Kidney epithelial cell (primary cell): ENCODE results near the gene SNED1. TPM values are rescaled to one million over a fixed set of nuclear protein-coding genes. Genes with fewer than 3 reads are reported as not detected.

Experiments used
- DNase-seq: peaks from one replicate; pipeline ENCODE4 v3.0.0-alpha.2; 2010; ENCODE audit warnings: low read depth
- H3K27me3 ChIP-seq: 2 replicates; pipeline ENCODE4 v1.6.0; 2011; ENCODE audit warnings: low read length; ENCODE audit not compliant: control insufficient read depth, insufficient read depth
- H3K36me3 ChIP-seq: 2 replicates; pipeline ENCODE4 v1.5.1; 2011; ENCODE audit warnings: low read length; ENCODE audit not compliant: control insufficient read depth, insufficient read depth
- H3K4me3 ChIP-seq: 2 replicates; pipeline ENCODE4 v1.5.1; 2011; ENCODE audit warnings: low read depth, mild to moderate bottlenecking, control low read depth, low read length
- CTCF ChIP-seq: IDR thresholded peaks from 2 replicates; pipeline ENCODE4 v1.5.1; 2011; ENCODE audit warnings: mild to moderate bottlenecking, moderate library complexity, low read length, control low read depth, inconsistent platforms; ENCODE audit not compliant: insufficient read depth, poor library complexity, severe bottlenecking
- total RNA-seq: library from RNA; depleted of rRNA; stranded (reverse); fragments of >200 nt; gene quantifications from 2 replicates; pipeline ENCODE4 v1.2.3, GENCODE V29; 2015

SNED1 gene
- total RNA-seq, 1 donor from 2014 or later: 2.2 TPM

- H3K27me3 ChIP-seq: peaks cover 9% of the 10 kb centered on the region
- DNase-seq: no peak
- no peaks in the 10 kb centered on the region for H3K36me3 ChIP-seq
- H3K4me3 ChIP-seq: no peak overlapping the region
- TF ChIP-seq CTCF: no peak
Measured at GRCh38 chr2:241031436-241032165, 33.2 kb downstream of the SNED1 start.

- no peak for DNase-seq
- TF ChIP-seq CTCF: no peak
Measured at GRCh38 chr2:241033336-241033987, 35.0 kb downstream of the SNED1 start.

DNA sequence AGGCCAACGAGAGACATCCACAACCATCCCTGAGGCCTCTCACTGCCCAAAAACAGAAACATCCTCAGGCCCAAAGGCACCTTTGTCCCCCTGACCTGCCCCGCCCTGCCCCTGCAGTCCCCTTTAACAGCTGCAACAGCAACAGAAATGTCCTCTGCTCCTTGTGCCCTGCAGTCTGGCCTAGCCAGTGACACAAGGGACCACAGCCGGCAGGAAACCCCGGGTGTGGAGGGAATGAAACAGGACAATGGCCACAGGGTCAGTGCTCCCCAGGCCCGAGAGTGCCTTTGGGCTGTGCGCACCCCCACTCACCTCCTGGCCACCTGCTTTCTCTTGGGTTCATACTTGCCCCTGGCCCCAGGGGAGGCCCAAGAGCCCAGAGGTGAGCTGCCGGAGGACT lies 35.6 kb downstream of the SNED1 start:
- peaks cover 30% of the 10 kb centered on the region for H3K27me3 ChIP-seq

More at GRCh38 chr2:241033336-241033987, 35.0 kb downstream of the SNED1 start:
- Histone ChIP-seq H3K27me3 (peaks cover 25% of the 10 kb centered on the region), H3K4me3 (no peak overlapping the region), H3K36me3 (no peaks in the 10 kb centered on the region)

GRCh38 chr2:241034490-241035141 lies 36.2 kb downstream of the SNED1 start:
- H3K36me3 ChIP-seq: no peaks in the 10 kb centered on the region
- H3K4me3 ChIP-seq: no peak overlapping the region
- H3K27me3 ChIP-seq: peaks cover 30% of the 10 kb centered on the region
- TF ChIP-seq CTCF: no peak
- no peak for DNase-seq

More for the DNA sequence above, 35.6 kb downstream of the SNED1 start:
- no peaks in the 10 kb centered on the region for H3K36me3 ChIP-seq
- DNase-seq: no peak
- no peak overlapping the region for H3K4me3 ChIP-seq
- TF ChIP-seq CTCF: no peak

GRCh38 chr2:241035142-241035817 lies 36.9 kb downstream of the SNED1 start:
- TF ChIP-seq CTCF: no peak
- Histone ChIP-seq H3K36me3 (no peaks in the 10 kb centered on the region), H3K4me3 (no peak overlapping the region), H3K27me3 (peaks cover 32% of the 10 kb centered on the region)
- no peak for DNase-seq
